NCI-H2227 (cell line): ENCODE measurements around the gene TERB1.
A peak's percentile ranks its signal among the peaks of the same experiment; 100 is the strongest.

ENCODE experiments used
- DNase-seq: peaks from one replicate; lab custom pipeline; 2025; ENCODE audit not compliant: unreplicated experiment; lab: John Stamatoyannopoulos, UW

Gene TERB1

GRCh38 chr16:66750279-66751052 is 50.9 kb downstream of the TERB1 start:
- DNase-seq = peak; percentile 1

DNA sequence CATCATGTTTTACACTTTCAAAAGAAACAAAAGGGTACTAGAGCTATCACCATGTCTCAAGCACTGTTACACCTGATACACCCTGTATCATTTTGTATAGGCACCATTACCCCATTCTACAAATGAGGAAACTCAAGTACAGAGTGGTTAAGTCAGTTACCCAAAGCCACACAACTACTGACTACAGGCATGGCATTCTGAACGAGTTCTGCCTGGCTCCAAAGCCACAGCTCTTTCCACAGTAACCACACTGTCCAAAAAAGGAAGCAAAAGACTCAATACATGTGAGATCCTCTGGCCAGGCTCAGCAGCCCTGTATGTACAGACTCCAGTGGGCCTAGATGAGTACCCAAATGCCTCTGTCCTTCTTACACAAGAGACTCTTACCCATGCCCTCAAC is 54.7 kb downstream of the TERB1 start:
- no peak for DNase-seq

GRCh38 chr16:66746048-66746447 is 55.3 kb downstream of the TERB1 start:
- DNase-seq = no peak

- DNase-seq = no peak
Observed at GRCh38 chr16:66741950-66742808, 59.2 kb downstream of the TERB1 start.

GRCh38 chr16:66741169-66741900 is 60.0 kb downstream of the TERB1 start:
- DNase-seq = peak; percentile 22

- no peak for DNase-seq
Observed at GRCh38 chr16:66740533-66740932, 60.9 kb downstream of the TERB1 start.

DNA sequence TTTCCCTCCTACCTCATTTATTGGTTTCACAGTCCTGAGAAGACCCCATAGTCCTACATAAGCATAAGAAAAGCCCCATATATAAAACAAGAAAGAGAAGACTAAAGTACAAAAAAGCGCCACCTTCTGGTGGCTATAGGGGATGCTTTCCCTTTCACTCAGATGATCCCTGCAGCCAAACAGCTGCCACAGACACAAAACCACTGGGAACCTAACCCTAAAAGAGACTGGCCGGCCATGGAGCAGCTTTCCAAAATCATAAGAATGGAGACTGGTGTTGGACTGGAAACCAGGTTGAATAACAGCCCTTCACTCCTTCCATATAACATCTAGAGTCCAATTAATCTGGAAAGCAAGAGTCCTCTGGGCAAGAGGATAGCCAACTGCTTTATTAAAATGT is 61.4 kb downstream of the TERB1 start:
- DNase-seq = peak; percentile 54

DNA sequence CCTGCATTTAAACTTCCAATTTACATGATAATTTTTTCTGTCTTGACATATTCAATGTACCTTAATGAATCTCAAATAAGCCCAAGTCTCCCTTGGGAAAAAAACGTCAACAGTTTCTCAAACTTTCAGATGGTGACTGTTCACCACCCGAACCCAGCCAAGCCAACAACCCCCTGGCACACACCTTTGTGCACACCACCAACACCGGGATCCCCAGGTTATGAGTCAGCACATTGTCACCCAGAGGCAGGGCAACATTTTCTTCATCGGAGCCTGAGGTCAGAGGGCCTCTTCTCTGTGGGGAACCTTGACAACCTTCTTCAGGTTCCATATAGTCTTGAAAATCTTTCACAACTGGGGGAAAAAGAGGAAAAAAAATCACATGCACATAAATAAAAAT is 65.5 kb downstream of the TERB1 start:
- DNase-seq = no peak

- no peak for DNase-seq
Observed at GRCh38 chr16:66731101-66731500, 70.3 kb downstream of the TERB1 start.

- no peak for DNase-seq
Observed at GRCh38 chr16:66728804-66729203, 72.6 kb downstream of the TERB1 start.

GRCh38 chr16:66728117-66728787 is 73.1 kb downstream of the TERB1 start:
- peak; percentile 43 for DNase-seq

- DNase-seq = no peak
Observed at GRCh38 chr16:66720766-66721165, 80.6 kb downstream of the TERB1 start.

GRCh38 chr16:66719246-66719645 is 82.1 kb downstream of the TERB1 start:
- no peak for DNase-seq

GRCh38 chr16:66717776-66718175 is 83.6 kb downstream of the TERB1 start:
- DNase-seq = no peak

- DNase-seq = peak; percentile 33
Observed at GRCh38 chr16:66717112-66717675, 84.2 kb downstream of the TERB1 start.

- no peak for DNase-seq
Observed at GRCh38 chr16:66714654-66715307, 86.6 kb downstream of the TERB1 start.

DNA sequence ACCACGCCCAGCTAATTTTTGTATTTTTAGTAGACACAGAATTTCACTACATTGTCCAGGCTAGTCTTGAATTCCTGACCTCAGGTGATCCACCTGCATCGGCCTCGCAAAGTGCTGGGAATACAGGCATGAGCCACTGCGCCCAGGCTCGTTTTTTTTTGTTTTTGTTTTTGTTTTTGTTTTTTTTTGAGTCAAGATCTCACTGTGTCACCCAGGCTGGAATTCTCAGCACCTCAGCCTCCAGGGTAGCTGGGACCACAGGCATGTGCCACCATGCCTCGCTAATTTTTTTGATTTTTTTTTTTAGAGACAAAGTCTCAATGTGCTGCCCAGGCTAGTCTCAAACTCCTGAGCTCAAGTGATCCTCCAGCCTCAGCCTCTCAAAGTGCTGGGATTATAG is 87.3 kb downstream of the TERB1 start:
- no peak for DNase-seq

GRCh38 chr16:66713076-66713475 is 88.3 kb downstream of the TERB1 start:
- DNase-seq = no peak

- DNase-seq = no peak
Observed at GRCh38 chr16:66712512-66712911, 88.9 kb downstream of the TERB1 start.

DNA sequence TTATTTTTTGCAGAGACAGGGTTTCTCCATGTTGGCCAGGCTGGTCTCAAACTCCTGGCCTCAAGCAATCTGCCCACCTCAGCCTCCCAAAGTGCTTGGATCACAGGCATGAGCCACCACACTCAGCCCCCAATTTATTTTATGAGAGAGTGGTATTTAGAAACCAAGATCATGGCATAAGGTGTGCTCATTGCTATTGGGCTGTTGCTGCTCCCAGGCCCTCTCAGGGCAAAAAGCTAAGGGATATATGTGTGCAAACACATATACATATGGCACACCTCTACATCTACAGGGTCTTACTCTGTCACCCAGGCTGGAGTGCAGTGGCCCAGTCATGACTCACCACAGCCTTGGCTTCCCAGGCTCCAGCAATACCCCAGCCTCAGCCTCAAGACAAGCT is 89.8 kb downstream of the TERB1 start:
- DNase-seq = no peak
